Lower leg skin (tissue), 3 donors: ENCODE results near the gene LMBR1.

Source experiments
- POLR2A ChIP-seq, 2 donors: fragments of 450-650 bp; IDR thresholded peaks; one replicate each; pipeline ENCODE4 v1.6.1; 2016 to 2017; ENCODE audit warnings: antibody characterized with exemption in 2 of 2, mild to moderate bottlenecking in 1 of 2, moderate library complexity in 1 of 2
- TF ChIP-seq, protein P1 (sequence below), 3 donors: fragments of 450-650 bp; IDR thresholded peaks; one replicate each; pipeline ENCODE4 v1.5.1; 2016; ENCODE audit warnings: antibody characterized with exemption in 3 of 3, mild to moderate bottlenecking in 3 of 3, moderate library complexity in 2 of 3

DNA sequence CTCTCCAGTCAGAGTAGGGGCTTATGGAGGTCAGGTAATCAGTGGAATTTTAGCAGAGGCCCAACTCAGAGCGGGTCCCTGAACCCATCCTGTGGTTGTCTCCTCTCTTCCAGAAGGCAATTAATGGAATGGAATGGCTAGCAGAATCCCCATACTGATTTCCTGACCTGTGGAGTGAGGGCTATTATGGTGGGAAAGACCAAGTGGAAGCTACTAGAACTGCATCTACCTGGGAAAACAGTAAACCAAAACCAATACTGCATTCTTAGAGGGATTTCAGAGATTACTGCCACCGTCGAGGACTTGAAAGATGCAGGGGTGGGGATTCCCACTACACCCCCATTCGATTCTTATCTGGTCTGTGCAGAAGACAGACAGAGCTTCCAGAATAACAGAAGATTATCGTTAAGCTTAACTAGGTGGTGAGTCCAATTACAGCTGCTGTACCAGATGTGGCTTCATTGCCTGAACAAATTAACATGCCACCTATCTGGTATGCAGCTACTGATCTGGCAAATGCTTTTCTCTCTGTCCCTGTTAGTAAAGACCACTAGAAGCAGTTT, 73.2 kb downstream of the LMBR1 start:
- TF ChIP-seq, protein P1, sequence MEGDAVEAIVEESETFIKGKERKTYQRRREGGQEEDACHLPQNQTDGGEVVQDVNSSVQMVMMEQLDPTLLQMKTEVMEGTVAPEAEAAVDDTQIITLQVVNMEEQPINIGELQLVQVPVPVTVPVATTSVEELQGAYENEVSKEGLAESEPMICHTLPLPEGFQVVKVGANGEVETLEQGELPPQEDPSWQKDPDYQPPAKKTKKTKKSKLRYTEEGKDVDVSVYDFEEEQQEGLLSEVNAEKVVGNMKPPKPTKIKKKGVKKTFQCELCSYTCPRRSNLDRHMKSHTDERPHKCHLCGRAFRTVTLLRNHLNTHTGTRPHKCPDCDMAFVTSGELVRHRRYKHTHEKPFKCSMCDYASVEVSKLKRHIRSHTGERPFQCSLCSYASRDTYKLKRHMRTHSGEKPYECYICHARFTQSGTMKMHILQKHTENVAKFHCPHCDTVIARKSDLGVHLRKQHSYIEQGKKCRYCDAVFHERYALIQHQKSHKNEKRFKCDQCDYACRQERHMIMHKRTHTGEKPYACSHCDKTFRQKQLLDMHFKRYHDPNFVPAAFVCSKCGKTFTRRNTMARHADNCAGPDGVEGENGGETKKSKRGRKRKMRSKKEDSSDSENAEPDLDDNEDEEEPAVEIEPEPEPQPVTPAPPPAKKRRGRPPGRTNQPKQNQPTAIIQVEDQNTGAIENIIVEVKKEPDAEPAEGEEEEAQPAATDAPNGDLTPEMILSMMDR (IDR thresholded peaks at IDR 0.05) = no peak
- TF ChIP-seq POLR2A (IDR thresholded peaks at IDR 0.05) = no peak
